ENCODE measurements around the gene MTO1. TPM values are rescaled to one million over a fixed set of nuclear protein-coding genes. Genes with fewer than 3 reads are reported as not detected.

Gene MTO1
- total RNA-seq, 1 donor from 2014 or later = 27.5 TPM

DNA sequence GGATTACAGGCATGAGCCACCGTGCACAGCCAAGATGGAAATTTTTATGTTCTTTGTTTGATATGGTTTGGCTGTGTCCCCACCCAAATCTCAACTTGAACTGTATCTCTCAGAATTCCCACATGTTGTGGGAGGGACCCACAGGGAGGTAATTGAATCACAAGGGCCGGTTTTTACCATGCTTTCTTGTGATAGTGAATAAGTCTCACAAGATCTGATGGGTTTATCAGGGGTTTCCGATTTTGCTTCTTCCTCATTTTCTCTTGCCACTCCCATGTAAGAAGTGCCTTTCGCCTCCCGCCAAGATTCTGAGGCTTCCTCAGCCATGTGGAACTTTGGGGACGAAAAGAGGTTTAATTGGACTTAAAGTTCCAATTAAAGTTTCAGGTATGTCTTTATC, 44.7 kb downstream of the MTO1 start:
- no peaks in the 10 kb centered on the region for H3K27me3 ChIP-seq (ENCODE audit: control insufficient read depth, insufficient read depth, low read length)

GRCh38 chr6:73508776-73509175, 47.2 kb downstream of the MTO1 start:
- no peak for DNase-seq (ENCODE audit: low read depth)
- Histone ChIP-seq H3K27me3 (ENCODE audit: control insufficient read depth, insufficient read depth, low read length) (no peaks in the 10 kb centered on the region), H3K4me3 (ENCODE audit: low read depth, low read length) (no peak overlapping the region), H3K36me3 (ENCODE audit: control insufficient read depth, insufficient read depth, low read length) (no peaks in the 10 kb centered on the region)
- TF ChIP-seq, protein P1, sequence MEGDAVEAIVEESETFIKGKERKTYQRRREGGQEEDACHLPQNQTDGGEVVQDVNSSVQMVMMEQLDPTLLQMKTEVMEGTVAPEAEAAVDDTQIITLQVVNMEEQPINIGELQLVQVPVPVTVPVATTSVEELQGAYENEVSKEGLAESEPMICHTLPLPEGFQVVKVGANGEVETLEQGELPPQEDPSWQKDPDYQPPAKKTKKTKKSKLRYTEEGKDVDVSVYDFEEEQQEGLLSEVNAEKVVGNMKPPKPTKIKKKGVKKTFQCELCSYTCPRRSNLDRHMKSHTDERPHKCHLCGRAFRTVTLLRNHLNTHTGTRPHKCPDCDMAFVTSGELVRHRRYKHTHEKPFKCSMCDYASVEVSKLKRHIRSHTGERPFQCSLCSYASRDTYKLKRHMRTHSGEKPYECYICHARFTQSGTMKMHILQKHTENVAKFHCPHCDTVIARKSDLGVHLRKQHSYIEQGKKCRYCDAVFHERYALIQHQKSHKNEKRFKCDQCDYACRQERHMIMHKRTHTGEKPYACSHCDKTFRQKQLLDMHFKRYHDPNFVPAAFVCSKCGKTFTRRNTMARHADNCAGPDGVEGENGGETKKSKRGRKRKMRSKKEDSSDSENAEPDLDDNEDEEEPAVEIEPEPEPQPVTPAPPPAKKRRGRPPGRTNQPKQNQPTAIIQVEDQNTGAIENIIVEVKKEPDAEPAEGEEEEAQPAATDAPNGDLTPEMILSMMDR (IDR thresholded peaks at IDR 0.05; ENCODE audit: insufficient read depth, low read length, poor library complexity, severe bottlenecking) = no peak

More for the DNA sequence above, 44.7 kb downstream of the MTO1 start:
- TF ChIP-seq, protein P1 (IDR thresholded peaks at IDR 0.05; ENCODE audit: insufficient read depth, low read length, poor library complexity, severe bottlenecking) = no peak
- Histone ChIP-seq H3K4me3 (ENCODE audit: low read depth, low read length) (no peak overlapping the region), H3K36me3 (ENCODE audit: control insufficient read depth, insufficient read depth, low read length) (peaks cover 2% of the 10 kb centered on the region)
- DNase-seq (ENCODE audit: low read depth) = no peak

- DNase-seq (ENCODE audit: low read depth) = no peak
- Histone ChIP-seq H3K27me3 (ENCODE audit: control insufficient read depth, insufficient read depth, low read length) (no peaks in the 10 kb centered on the region), H3K36me3 (ENCODE audit: control insufficient read depth, insufficient read depth, low read length) (no peaks in the 10 kb centered on the region), H3K4me3 (ENCODE audit: low read depth, low read length) (no peak overlapping the region)
- TF ChIP-seq, protein P1 (IDR thresholded peaks at IDR 0.05; ENCODE audit: insufficient read depth, low read length, poor library complexity, severe bottlenecking) = no peak
Observed at GRCh38 chr6:73509851-73510250, 48.3 kb downstream of the MTO1 start.

GRCh38 chr6:73511796-73512195, 50.3 kb downstream of the MTO1 start:
- Histone ChIP-seq H3K4me3 (ENCODE audit: low read depth, low read length) (no peak overlapping the region), H3K27me3 (ENCODE audit: control insufficient read depth, insufficient read depth, low read length) (no peaks in the 10 kb centered on the region), H3K36me3 (ENCODE audit: control insufficient read depth, insufficient read depth, low read length) (peaks cover 1% of the 10 kb centered on the region)
- DNase-seq (ENCODE audit: low read depth) = no peak
- TF ChIP-seq, protein P1 (IDR thresholded peaks at IDR 0.05; ENCODE audit: insufficient read depth, low read length, poor library complexity, severe bottlenecking) = no peak

- no peak for DNase-seq (ENCODE audit: low read depth)
- TF ChIP-seq, protein P1 (IDR thresholded peaks at IDR 0.05; ENCODE audit: insufficient read depth, low read length, poor library complexity, severe bottlenecking) = no peak
- peaks cover 3% of the 10 kb centered on the region for H3K36me3 ChIP-seq (ENCODE audit: control insufficient read depth, insufficient read depth, low read length)
- no peak overlapping the region for H3K4me3 ChIP-seq (ENCODE audit: low read depth, low read length)
- no peaks in the 10 kb centered on the region for H3K27me3 ChIP-seq (ENCODE audit: control insufficient read depth, insufficient read depth, low read length)
Observed at GRCh38 chr6:73513496-73513854, 51.9 kb downstream of the MTO1 start.

- TF ChIP-seq, protein P1 (IDR thresholded peaks at IDR 0.05; ENCODE audit: insufficient read depth, low read length, poor library complexity, severe bottlenecking) = no peak
- Histone ChIP-seq H3K36me3 (ENCODE audit: control insufficient read depth, insufficient read depth, low read length) (peaks cover 7% of the 10 kb centered on the region), H3K4me3 (ENCODE audit: low read depth, low read length) (no peak overlapping the region), H3K27me3 (ENCODE audit: control insufficient read depth, insufficient read depth, low read length) (no peaks in the 10 kb centered on the region)
- DNase-seq (ENCODE audit: low read depth) = no peak
Observed at GRCh38 chr6:73514746-73515110, 53.2 kb downstream of the MTO1 start.
